SU-DHL-6 (cell line): ENCODE data around the gene CCDC141.

Source experiments
- CTCF ChIP-seq: fragments of 200-600 bp; sonication (generic); IDR thresholded peaks from one replicate; pipeline ENCODE4 v1.5.1; 2017; ENCODE audit warnings: antibody characterized with exemption, mild to moderate bottlenecking, low read length, moderate library complexity; ENCODE audit not compliant: insufficient read depth, poor library complexity, severe bottlenecking
- EZH2phosphoT487 ChIP-seq: fragments of 200-600 bp; sonication (generic), shearing (Covaris generic); conservative IDR thresholded peaks from 2 replicates; pipeline ENCODE4 v1.6.1; 2018; ENCODE audit warnings: mild to moderate bottlenecking, antibody characterized with exemption, low read length, moderate library complexity, mixed read lengths

GRCh38 chr2:178933493-178933892 is 116.4 kb downstream of the CCDC141 start:
- TF ChIP-seq CTCF, result no peak
- TF ChIP-seq EZH2phosphoT487, result no peak
